NCI-H2107 treated with DMSO at 0.1 percent for 48 hours (cell line): ENCODE results near the gene ASIP.
A peak's percentile ranks its signal among the peaks of the same experiment; 100 is the strongest.
"Not testable (repeated sequence)": the region's sequence is repeated elsewhere in the genome, so short reads cannot be mapped to it uniquely, and the experiment has no call there.

Source experiments
- DNase-seq: peaks from one replicate; lab custom pipeline; 2025; ENCODE audit not compliant: unreplicated experiment; lab: John Stamatoyannopoulos, UW

Gene ASIP

GRCh38 chr20:34282041-34282440 is 40.8 kb downstream of the ASIP start:
- no peak for DNase-seq

- no peak for DNase-seq
Measured at GRCh38 chr20:34283844-34284243, 42.6 kb downstream of the ASIP start.

GRCh38 chr20:34285450-34285849 is 44.2 kb downstream of the ASIP start:
- no peak for DNase-seq

GRCh38 chr20:34287500-34287899 is 46.3 kb downstream of the ASIP start:
- not testable (repeated sequence) for DNase-seq

GRCh38 chr20:34290471-34290870 is 49.2 kb downstream of the ASIP start:
- no peak for DNase-seq

GRCh38 chr20:34292496-34292895 is 51.3 kb downstream of the ASIP start:
- no peak for DNase-seq

- DNase-seq = no peak
Measured at GRCh38 chr20:34293119-34293518, 51.9 kb downstream of the ASIP start.

- no peak for DNase-seq
Measured at GRCh38 chr20:34293589-34293988, 52.4 kb downstream of the ASIP start.

- DNase-seq = no peak
Measured at GRCh38 chr20:34294563-34294962, 53.3 kb downstream of the ASIP start.

GRCh38 chr20:34295284-34295683 is 54.1 kb downstream of the ASIP start:
- DNase-seq = no peak

GRCh38 chr20:34296468-34296867 is 55.2 kb downstream of the ASIP start:
- no peak for DNase-seq

- DNase-seq = not testable (repeated sequence)
Measured at GRCh38 chr20:34298294-34298784, 57.1 kb downstream of the ASIP start.

- no peak for DNase-seq
Measured at GRCh38 chr20:34299556-34300255, 58.5 kb downstream of the ASIP start.

GRCh38 chr20:34300256-34300806 is 59.1 kb downstream of the ASIP start:
- peak; percentile 64 for DNase-seq

- no peak for DNase-seq
Measured at GRCh38 chr20:34300809-34301586, 59.8 kb downstream of the ASIP start.

- no peak for DNase-seq
Measured at GRCh38 chr20:34301587-34302311, 60.5 kb downstream of the ASIP start.

- DNase-seq = no peak
Measured at GRCh38 chr20:34302312-34302722, 61.1 kb downstream of the ASIP start.

- peak; percentile 63 for DNase-seq
Measured at GRCh38 chr20:34302723-34303533, 61.7 kb downstream of the ASIP start, which contains the start of gene AHCY. Gene AHCY (minus strand): TSS chr20:34303355. CDS start chr20:34303270, 85 bp downstream.

- DNase-seq = no peak
Measured at GRCh38 chr20:34305333-34306230, 64.4 kb downstream of the ASIP start.
